DND-41 (cell line): ENCODE data around the gene SLC16A12.

ENCODE experiments used
- CTCF ChIP-seq: IDR thresholded peaks from 2 replicates; pipeline ENCODE4 v1.5.1; 2012; ENCODE audit warnings: borderline replicate concordance, low read length, moderate library complexity, mild to moderate bottlenecking; ENCODE audit not compliant: poor library complexity, severe bottlenecking; ENCODE audit errors: extremely low read depth
- EZH2 ChIP-seq: IDR thresholded peaks from 3 replicates; pipeline ENCODE4 v1.6.1; 2012; ENCODE audit warnings: borderline replicate concordance, low read depth, mild to moderate bottlenecking, moderate library complexity, low read length, inconsistent platforms; ENCODE audit not compliant: severe bottlenecking

GRCh38 chr10:89450901-89451300 is 84.5 kb downstream of the SLC16A12 start:
- TF ChIP-seq CTCF = no peak
- TF ChIP-seq EZH2 = no peak
